IPS DF 6.9 (cell line): Measurements from ENCODE around the gene ADRA2C.

Experiments
- DNase-seq: peaks from one replicate; pipeline ENCODE4 v3.0.0-alpha.2; 2013; ENCODE audit warnings: low read depth, low spot score
- H3K27ac ChIP-seq: one replicate; pipeline ENCODE4 v1.5.1; 2013; ENCODE audit warnings: low read length, control low read depth
- H3K27me3 ChIP-seq: 2 replicates; pipeline ENCODE4 v1.6.1; 2013; ENCODE audit warnings: mild to moderate bottlenecking, low read length; ENCODE audit not compliant: control insufficient read depth, insufficient read depth
- H3K36me3 ChIP-seq: 2 replicates; pipeline ENCODE4 v1.6.1; 2013; ENCODE audit warnings: low read length; ENCODE audit not compliant: control insufficient read depth, insufficient read depth
- H3K4me1 ChIP-seq: 2 replicates; pipeline ENCODE4 v1.6.1; 2013; ENCODE audit warnings: low read length; ENCODE audit not compliant: control insufficient read depth, insufficient read depth
- H3K4me3 ChIP-seq: 2 replicates; pipeline ENCODE4 v1.5.1; 2013; ENCODE audit warnings: mild to moderate bottlenecking, low read length
- H3K9me3 ChIP-seq: 2 replicates; pipeline ENCODE4 v1.6.1; 2013; ENCODE audit warnings: low read length, inconsistent platforms; ENCODE audit not compliant: control insufficient read depth, insufficient read depth
- WGBS: extraction: QIAGEN DNeasy Blood & Tissue Kit; methylation state at CpG from one replicate; pipeline ENCODE4 v1.1.7; 2013; ENCODE audit warnings: mixed read lengths, missing lambda C conversion rate; ENCODE audit not compliant: insufficient read length, insufficient coverage; 5-methylcytosine and 5-hydroxymethylcytosine counted together

Gene ADRA2C

GRCh38 chr4:3733195-3733594 lies 33.0 kb upstream of the ADRA2C start:
- no CpG with 5 or more reads among the region's 9 CpGs for WGBS
- no peak for DNase-seq
- Histone ChIP-seq H3K9me3 (no peaks in the 10 kb centered on the region), H3K27me3 (no peaks in the 10 kb centered on the region), H3K27ac (no peak overlapping the region), H3K36me3 (no peaks in the 10 kb centered on the region; the same call in 1 of the 2 replicates), H3K4me1 (peaks cover 6% of the 10 kb centered on the region; the same call in 1 of the 2 replicates), H3K4me3 (no peak overlapping the region)

GRCh38 chr4:3735196-3735595 lies 31.0 kb upstream of the ADRA2C start:
- Histone ChIP-seq H3K9me3 (no peaks in the 10 kb centered on the region), H3K27me3 (no peaks in the 10 kb centered on the region), H3K27ac (no peak overlapping the region), H3K36me3 (no peaks in the 10 kb centered on the region; the same call in 1 of the 2 replicates), H3K4me1 (peaks cover 2% of the 10 kb centered on the region; the same call in 1 of the 2 replicates), H3K4me3 (no peak overlapping the region)
- no CpG with 5 or more reads among the region's 14 CpGs for WGBS
- DNase-seq = no peak

GRCh38 chr4:3736290-3736689 lies 29.9 kb upstream of the ADRA2C start:
- WGBS = no CpG with 5 or more reads among the region's 5 CpGs
- H3K4me1 ChIP-seq = 0 out of 2 replicates have a peak, but pooled peaks cover 2% of the 10 kb centered on the region
- no peaks in the 10 kb centered on the region for H3K27me3 ChIP-seq
- no peak overlapping the region for H3K4me3 ChIP-seq
- no peaks in the 10 kb centered on the region for H3K9me3 ChIP-seq
- no peak overlapping the region for H3K27ac ChIP-seq
- H3K36me3 ChIP-seq = no peaks in the 10 kb centered on the region; the same call in 1 of the 2 replicates
- DNase-seq = no peak

- WGBS = no CpG with 5 or more reads among the region's 6 CpGs
- no peaks in the 10 kb centered on the region; the same call in 1 of the 2 replicates for H3K36me3 ChIP-seq
- H3K27ac ChIP-seq = no peak overlapping the region
- DNase-seq = no peak
- no peaks in the 10 kb centered on the region for H3K27me3 ChIP-seq
- H3K4me3 ChIP-seq = no peak overlapping the region
- H3K4me1 ChIP-seq = 0 out of 2 replicates have a peak, but pooled peaks cover 2% of the 10 kb centered on the region
- no peaks in the 10 kb centered on the region for H3K9me3 ChIP-seq
Measured at GRCh38 chr4:3736806-3737205, 29.4 kb upstream of the ADRA2C start.

GRCh38 chr4:3739577-3739976 lies 26.6 kb upstream of the ADRA2C start:
- no CpG with 5 or more reads among the region's 13 CpGs for WGBS
- Histone ChIP-seq H3K27me3 (no peaks in the 10 kb centered on the region), H3K27ac (no peak overlapping the region), H3K4me1 (0 out of 2 replicates have a peak, but pooled peaks cover 2% of the 10 kb centered on the region), H3K36me3 (no peaks in the 10 kb centered on the region), H3K4me3 (no peak overlapping the region), H3K9me3 (no peaks in the 10 kb centered on the region)
- DNase-seq = no peak

GRCh38 chr4:3740256-3740655 lies 25.9 kb upstream of the ADRA2C start:
- Histone ChIP-seq H3K36me3 (no peaks in the 10 kb centered on the region), H3K27me3 (no peaks in the 10 kb centered on the region), H3K27ac (no peak overlapping the region), H3K9me3 (no peaks in the 10 kb centered on the region), H3K4me1 (peaks cover 2% of the 10 kb centered on the region; the same call in 1 of the 2 replicates), H3K4me3 (no peak overlapping the region)
- WGBS = no CpG with 5 or more reads among the region's 25 CpGs
- no peak for DNase-seq

GRCh38 chr4:3741217-3742011 lies 24.8 kb upstream of the ADRA2C start:
- DNase-seq = no peak
- H3K9me3 ChIP-seq = no peaks in the 10 kb centered on the region
- no CpG with 5 or more reads among the region's 19 CpGs for WGBS
- H3K36me3 ChIP-seq = no peaks in the 10 kb centered on the region
- no peak overlapping the region for H3K4me3 ChIP-seq
- no peak overlapping the region for H3K27ac ChIP-seq
- no peaks in the 10 kb centered on the region for H3K27me3 ChIP-seq
- H3K4me1 ChIP-seq = peaks cover 8% of the 10 kb centered on the region

- Histone ChIP-seq H3K4me3 (no peak overlapping the region), H3K27me3 (no peaks in the 10 kb centered on the region)
- WGBS = no CpG with 5 or more reads among the region's 3 CpGs
Measured at GRCh38 chr4:3742610-3743009, 23.6 kb upstream of the ADRA2C start.

GRCh38 chr4:3744232-3744631 lies 22.0 kb upstream of the ADRA2C start:
- Histone ChIP-seq H3K4me1 (peaks cover 6% of the 10 kb centered on the region), H3K36me3 (no peaks in the 10 kb centered on the region), H3K4me3 (no peak overlapping the region), H3K9me3 (no peaks in the 10 kb centered on the region), H3K27ac (no peak overlapping the region), H3K27me3 (no peaks in the 10 kb centered on the region)
- no CpG with 5 or more reads among the region's 22 CpGs for WGBS
- DNase-seq = no peak

More at GRCh38 chr4:3742610-3743009, 23.6 kb upstream of the ADRA2C start:
- no peak for DNase-seq
- peaks cover 8% of the 10 kb centered on the region for H3K4me1 ChIP-seq
- H3K9me3 ChIP-seq = no peaks in the 10 kb centered on the region
- no peaks in the 10 kb centered on the region for H3K36me3 ChIP-seq
- no peak overlapping the region for H3K27ac ChIP-seq

- no peak overlapping the region for H3K4me3 ChIP-seq
- H3K27ac ChIP-seq = no peak overlapping the region
- H3K9me3 ChIP-seq = no peaks in the 10 kb centered on the region
- H3K36me3 ChIP-seq = no peaks in the 10 kb centered on the region
- DNase-seq = no peak
- no CpG with 5 or more reads among the region's 14 CpGs for WGBS
- H3K4me1 ChIP-seq = peaks cover 6% of the 10 kb centered on the region
- no peaks in the 10 kb centered on the region for H3K27me3 ChIP-seq
Measured at GRCh38 chr4:3744901-3745300, 21.3 kb upstream of the ADRA2C start.
